H1 (cell line): ENCODE measurements around the gene CITED4. TPM values are rescaled to one million over a fixed set of nuclear protein-coding genes. Genes with fewer than 3 reads are reported as not detected.

Source experiments
- CTCF ChIA-PET: fragments of 300-600 bp; sonication (Branson Sonifier 250); formaldehyde crosslinking; loops from one replicate; lab custom pipeline; 2021; ENCODE audit not compliant: partially characterized antibody; lab: Charles Lee
- POLR2A ChIA-PET: fragments of 300-600 bp; sonication (Branson Sonifier 250); formaldehyde crosslinking; loops from one replicate; lab custom pipeline; 2021; ENCODE audit warnings: inconsistent platforms; ENCODE audit not compliant: partially characterized antibody; lab: Charles Lee
- DNase-seq, 2 experiments: peaks; one replicate each; pipeline versions ENCODE4 v3.0.0 to v3.0.0-alpha.2; 2010 to 2022; ENCODE audit warnings: low spot score in 2 of 2, low read depth in 1 of 2, mixed read lengths in 1 of 2
- FAIRE-seq: peaks from 2 replicates; lab custom pipeline; 2011; peaks lifted over from hg19 to GRCh38; lab: Jason Lieb, UNC
- H2AFZ ChIP-seq: 2 replicates; pipeline ENCODE4 v1.8.1; 2012; ENCODE audit warnings: low read length, inconsistent platforms
- H2AK5ac ChIP-seq: 2 replicates; pipeline ENCODE4 v1.6.1; 2013; ENCODE audit warnings: low read depth, low read length
- H2BK120ac ChIP-seq: replicated peaks from 2 replicates; pipeline ENCODE3; 2013; ENCODE audit warnings: low read depth, low read length, inconsistent platforms
- H2BK12ac ChIP-seq: 2 replicates; pipeline ENCODE4 v1.6.1; 2013; ENCODE audit warnings: low read depth, low read length
- H2BK15ac ChIP-seq: 2 replicates; pipeline ENCODE4 v1.6.1; 2013; ENCODE audit warnings: low read length
- H2BK20ac ChIP-seq: 2 replicates; pipeline ENCODE4 v1.6.1; 2013; ENCODE audit warnings: low read length
- H2BK5ac ChIP-seq: 2 replicates; pipeline ENCODE4 v1.6.1; 2013; ENCODE audit warnings: low read depth, low read length
- H3K14ac ChIP-seq: 2 replicates; pipeline ENCODE4 v1.6.1; 2013; ENCODE audit warnings: inconsistent platforms; ENCODE audit not compliant: insufficient read length
- H3K18ac ChIP-seq: 2 replicates; pipeline ENCODE4 v1.6.1; 2013; ENCODE audit warnings: low read length; ENCODE audit errors: extremely low read depth
- H3K23ac ChIP-seq: 2 replicates; pipeline ENCODE4 v1.6.1; 2013; ENCODE audit warnings: inconsistent platforms; ENCODE audit not compliant: insufficient read length
- H3K23me2 ChIP-seq: 2 replicates; pipeline ENCODE4 v1.6.1; 2013; ENCODE audit warnings: low read depth, low read length
- H3K27ac ChIP-seq: 2 replicates; pipeline ENCODE4 v1.6.1; 2011; ENCODE audit warnings: low read depth, low read length, inconsistent platforms
- H3K27me3 ChIP-seq, 4 experiments: replicated peaks in 1 of 4; 1 replicate in 1 of 4; 2 replicates in 3 of 4; pipeline versions ENCODE4 v1.6.1 to v1.8.1; 2011 to 2013; ENCODE audit warnings: low read length in 3 of 4, mild to moderate bottlenecking in 3 of 4, inconsistent platforms in 2 of 4, mixed read lengths in 2 of 4, moderate library complexity in 1 of 4; ENCODE audit not compliant: control insufficient read depth in 3 of 4, insufficient read depth in 3 of 4; ENCODE audit errors: extremely low read depth in 1 of 4
- H3K36me3 ChIP-seq, 4 experiments: 2 replicates each; pipeline versions ENCODE4 v1.6.1 to v1.8.1; 2011 to 2013; ENCODE audit warnings: mild to moderate bottlenecking in 4 of 4, low read length in 3 of 4, moderate library complexity in 2 of 4, control low read depth in 1 of 4, inconsistent platforms in 1 of 4; ENCODE audit not compliant: insufficient read depth in 4 of 4, control insufficient read depth in 2 of 4
- H3K4ac ChIP-seq: replicated peaks from 2 replicates; pipeline ENCODE3; 2013; ENCODE audit warnings: low read length, low read depth, mixed read lengths, inconsistent platforms; ENCODE audit not compliant: insufficient read length
- H3K4me1 ChIP-seq, 4 experiments: replicated peaks in 1 of 4; 1 replicate in 1 of 4; 2 replicates in 3 of 4; pipeline versions ENCODE4 v1.6.1 to v1.8.1; 2011 to 2013; ENCODE audit warnings: low read length in 3 of 4, inconsistent platforms in 2 of 4, mixed read lengths in 1 of 4; ENCODE audit not compliant: insufficient read depth in 4 of 4, control insufficient read depth in 3 of 4
- H3K4me2 ChIP-seq, 2 experiments: 2 replicates each; pipeline versions ENCODE4 v1.6.1 to v1.8.1; 2011 to 2013; ENCODE audit warnings: low read depth in 2 of 2, low read length in 2 of 2, control low read depth in 1 of 2, inconsistent platforms in 1 of 2, mild to moderate bottlenecking in 1 of 2; ENCODE audit not compliant: insufficient read depth in 1 of 2
- H3K4me3 ChIP-seq, 4 experiments: fragments of 200-600, 300-600 bp in 1 of 4; sonication (generic), shearing (Covaris generic), sonication (Bioruptor Twin) in 1 of 4; 2 replicates each; pipeline versions ENCODE4 v1.5.1 to v1.8.1; 2011 to 2016; ENCODE audit warnings: low read length in 4 of 4, low read depth in 3 of 4, control low read depth in 2 of 4, inconsistent platforms in 2 of 4, mild to moderate bottlenecking in 2 of 4, mixed read lengths in 1 of 4, moderate library complexity in 1 of 4; ENCODE audit not compliant: insufficient read depth in 2 of 4; ENCODE audit errors: extremely low read depth in 1 of 4
- H3K56ac ChIP-seq: replicated peaks from 2 replicates; pipeline ENCODE3; 2013; ENCODE audit warnings: low read depth, mild to moderate bottlenecking, mixed read lengths, low read length, inconsistent platforms; ENCODE audit not compliant: insufficient read length
- H3K79me1 ChIP-seq: 2 replicates; pipeline ENCODE4 v1.6.1; 2013; ENCODE audit warnings: low read depth, low read length, control low read depth
- H3K79me2 ChIP-seq, 2 experiments: 2 replicates each; pipeline versions ENCODE4 v1.6.1 to v1.8.1; 2012 to 2013; ENCODE audit warnings: low read length in 2 of 2, mild to moderate bottlenecking in 2 of 2, inconsistent platforms in 1 of 2; ENCODE audit not compliant: insufficient read depth in 2 of 2, control insufficient read depth in 1 of 2
- H3K9ac ChIP-seq, 4 experiments: replicated peaks in 1 of 4; 1 replicate in 1 of 4; 2 replicates in 3 of 4; pipeline versions ENCODE4 v1.6.1 to v1.8.1; 2011 to 2013; ENCODE audit warnings: low read depth in 3 of 4, low read length in 3 of 4, control low read depth in 2 of 4, mild to moderate bottlenecking in 2 of 4, moderate library complexity in 2 of 4, inconsistent platforms in 1 of 4; ENCODE audit errors: extremely low read depth in 1 of 4
- H3K9me3 ChIP-seq, 2 experiments: 2 replicates each; pipeline versions ENCODE4 v1.6.1 to v1.8.1; 2012 to 2013; ENCODE audit warnings: mild to moderate bottlenecking in 2 of 2, moderate library complexity in 2 of 2, control low read depth in 1 of 2, inconsistent platforms in 1 of 2, low read depth in 1 of 2, low read length in 1 of 2, mixed read lengths in 1 of 2; ENCODE audit not compliant: insufficient read depth in 2 of 2
- H4K20me1 ChIP-seq, 2 experiments: replicated peaks in 1 of 2; 2 replicates each; pipeline versions ENCODE3 to v1.8.1; 2011 to 2013; ENCODE audit warnings: inconsistent platforms in 2 of 2, low read length in 2 of 2, mild to moderate bottlenecking in 1 of 2; ENCODE audit not compliant: insufficient read depth in 2 of 2, control insufficient read depth in 1 of 2
- H4K5ac ChIP-seq: 2 replicates; pipeline ENCODE4 v1.6.1; 2013; ENCODE audit warnings: low read length, low read depth, mixed read lengths, inconsistent platforms; ENCODE audit not compliant: insufficient read length
- H4K8ac ChIP-seq: 2 replicates; pipeline ENCODE4 v1.8.0; 2013; ENCODE audit warnings: mild to moderate bottlenecking, moderate library complexity, low read length, inconsistent platforms; ENCODE audit not compliant: insufficient read depth; ENCODE audit errors: extremely low read depth
- H4K91ac ChIP-seq: replicated peaks from 2 replicates; pipeline ENCODE3; 2013; ENCODE audit warnings: low read length, mixed read lengths, inconsistent platforms; ENCODE audit not compliant: insufficient read length
- ASH2L ChIP-seq: fragments of 200-600, 300-600 bp; sonication (generic); IDR thresholded peaks from one replicate; pipeline ENCODE4 v1.7.1; 2017; ENCODE audit warnings: low read length
- CBX8 ChIP-seq: fragments of 300-800, 300-1000 bp; sonication (generic); IDR thresholded peaks from 2 replicates; pipeline ENCODE4 v1.7.1; 2016; ENCODE audit warnings: low read depth, low read length, borderline replicate concordance
- CHD2 ChIP-seq: IDR thresholded peaks from 2 replicates; pipeline ENCODE4 v1.6.1; 2012; ENCODE audit warnings: low read length, improper control_type of control experiment
- EP300 ChIP-seq, 2 experiments: IDR thresholded peaks; 1 replicate in 1 of 2; 2 replicates in 1 of 2; pipeline ENCODE4 v1.6.1; 2011 to 2012; ENCODE audit warnings: low read depth in 2 of 2, low read length in 2 of 2, mild to moderate bottlenecking in 2 of 2, borderline replicate concordance in 1 of 2, inconsistent platforms in 1 of 2, moderate library complexity in 1 of 2
- GABPA ChIP-seq: IDR thresholded peaks from 2 replicates; pipeline ENCODE4 v1.6.1; 2011; ENCODE audit warnings: mild to moderate bottlenecking, low read length, moderate library complexity, borderline replicate concordance; ENCODE audit not compliant: insufficient read depth
- KDM1A ChIP-seq: fragments of 200-600, 300-600 bp; sonication (generic); IDR thresholded peaks from 2 replicates; pipeline ENCODE4 v1.7.1; 2016; ENCODE audit warnings: mild to moderate bottlenecking, low read length, borderline replicate concordance
- RBBP5 ChIP-seq: IDR thresholded peaks from 2 replicates; pipeline ENCODE4 v1.7.1; 2012; ENCODE audit warnings: low read depth, mild to moderate bottlenecking, inconsistent platforms, low read length, moderate library complexity, borderline replicate concordance
- SP1 ChIP-seq: IDR thresholded peaks from 2 replicates; pipeline ENCODE4 v1.6.1; 2011; ENCODE audit warnings: low read depth, low read length
- TAF1 ChIP-seq: IDR thresholded peaks from 2 replicates; pipeline ENCODE4 v1.6.1; 2011; ENCODE audit warnings: mild to moderate bottlenecking, low read depth, low read length
- TAF7 ChIP-seq: optimal IDR thresholded peaks from 2 replicates; pipeline ENCODE3; 2011; ENCODE audit warnings: low read depth, mild to moderate bottlenecking, inconsistent platforms, low read length, moderate library complexity, borderline replicate concordance
- TBP ChIP-seq: IDR thresholded peaks from 2 replicates; pipeline ENCODE4 v1.6.1; 2011; ENCODE audit warnings: low read depth, low read length, improper control_type of control experiment
- TEAD4 ChIP-seq: IDR thresholded peaks from 2 replicates; pipeline ENCODE4 v1.6.1; 2012; ENCODE audit warnings: low read depth, low read length, inconsistent platforms, mixed read lengths
- WGBS, 2 experiments: shearing (Covaris generic) in 1 of 2; methylation state at CpG; one replicate each; pipeline versions ENCODE4 v1.1.6 to v1.1.7; 2013 to 2015; ENCODE audit warnings: low lambda C conversion rate in 2 of 2, mixed read lengths in 2 of 2, inconsistent platforms in 1 of 2, low coverage in 1 of 2, missing lambda C conversion rate in 1 of 2; ENCODE audit not compliant: insufficient replicate concordance in 2 of 2, insufficient coverage in 1 of 2, insufficient read length in 1 of 2; ENCODE audit errors: extremely low coverage in 1 of 2, missing lambda C conversion rate in 1 of 2; 5-methylcytosine and 5-hydroxymethylcytosine counted together
- polyA plus RNA-seq, 7 experiments: library from polyadenylated mRNA; depleted of rRNA in 3 of 7; stranded (reverse) in 5 of 7; unstranded in 2 of 7; fragments of >200 nt in 5 of 7; fragments of 200-250 nt in 2 of 7; gene quantifications; 1 replicate in 5 of 7; 2 replicates in 1 of 7; 4 replicates in 1 of 7; pipeline versions ENCODE4 v1.2.1 to v1.2.3, GENCODE V29; 2011 to 2013; ENCODE audit warnings: missing spikeins in 2 of 7, mixed read lengths in 2 of 7
- total RNA-seq: library from RNA; stranded (reverse); fragmentation: NEBNext Ultra II Directional; extraction: Animal tissue kit (Norgen Biotek cat#: 25700); gene quantifications from 2 replicates; pipeline ENCODE4 v1.2.1, GENCODE V29; 2021

Gene CITED4
- total and polyA plus RNA-seq, 2 of the 8 experiments (the other 6 are each of a cell fraction or from before 2014, with no cell fraction given): 5.4 to 16.3 TPM

GRCh38 chr1:40899230-40899870 lies 37.2 kb upstream of the CITED4 start:
- H2AK5ac ChIP-seq: peak overlapping the region; percentile 55; the same call in 1 of the 2 replicates
- H3K79me1 ChIP-seq: no peaks in the 10 kb centered on the region
- FAIRE-seq (no peak), DNase-seq (peak in 1 of 2 experiments; percentile 50)
- peak overlapping the region; percentile 2; the same call in 1 of the 2 replicates for H2BK5ac ChIP-seq
- H3K27ac ChIP-seq: no peak overlapping the region
- peak overlapping the region; percentile 86; the same call in 1 of the 2 replicates for H2BK20ac ChIP-seq
- TF ChIP-seq CBX8: no peak
- peak; percentile 34; the same call in 1 of the 2 replicates for TF ChIP-seq CHD2
- TF ChIP-seq GABPA: no peak
- TF ChIP-seq RBBP5: 0 out of 2 replicates have a peak, but pooled peaks have one; percentile 85
- peak; percentile 89 for TF ChIP-seq ASH2L
- peak; percentile 93 for TF ChIP-seq TEAD4
- TF ChIP-seq TAF1: no peak
- no peak for TF ChIP-seq TAF7
- TF ChIP-seq SP1: peak; percentile 94
- no peak for TF ChIP-seq TBP
- TF ChIP-seq KDM1A: peak; percentile 35; the same call in 1 of the 2 replicates
- TF ChIP-seq EP300 (IDR thresholded peaks at IDR 0.05; ENCODE audit: borderline replicate concordance in 1 of 2, low read depth in 2 of 2, low read length in 2 of 2): peak in 1 of 2 experiments; percentile 35; a peak in 1 of 3 replicates
- H4K20me1 ChIP-seq: no peaks in the 10 kb centered on the region
- no peak overlapping the region for H3K56ac ChIP-seq
- H3K9me3 ChIP-seq: peaks cover 4 to 9% of the 10 kb centered on the region in 2 experiments; a peak in 3 of 4 replicates
- H2BK120ac ChIP-seq: no peak overlapping the region
- H3K4me2 ChIP-seq: peak overlapping the region; percentile 8 to 35; a peak in 2 of 4 replicates
- no peak overlapping the region for H4K5ac ChIP-seq
- H3K14ac ChIP-seq: no peak overlapping the region
- WGBS, 2 experiments: 68% methylated on average over 2 of the region's 2 CpGs; no CpG with 5 or more reads in 1 of the 2 experiments
- CTCF ChIA-PET: interaction anchor here (0.8 to 1.8 kb wide), 7 partner anchors 19 to 125 kb away, joined by 3 to 6 read pairs (median 3); no protein-coding TSS in a partner anchor
- POLR2A ChIA-PET: interaction anchor here (0.7 to 1.0 kb wide), 2 partner anchors 49 to 81 kb away, joined by 4 to 7 read pairs; partner anchors contain the start of gene CTPS1
- peaks cover 0 to 8% (median 0%) of the 10 kb centered on the region in 4 experiments; a peak in 3 of 7 replicates for H3K4me1 ChIP-seq
- H3K23me2 ChIP-seq: no peaks in the 10 kb centered on the region
- no peak overlapping the region for H4K8ac ChIP-seq
- peak overlapping the region; percentile 56 for H4K91ac ChIP-seq
- H3K4me3 ChIP-seq: no peak overlapping the region
- H3K36me3 ChIP-seq: no peaks in the 10 kb centered on the region
- H3K79me2 ChIP-seq: no peaks in the 10 kb centered on the region
- H3K9ac ChIP-seq: no peak overlapping the region
- peak overlapping the region; percentile 8 for H3K4ac ChIP-seq
- no peak overlapping the region for H2BK15ac ChIP-seq
- H3K27me3 ChIP-seq: no peaks in the 10 kb centered on the region
- peak overlapping the region; percentile 15; the same call in 1 of the 2 replicates for H3K18ac ChIP-seq
- peak overlapping the region; percentile 81; the same call in 1 of the 2 replicates for H2BK12ac ChIP-seq
- H2AFZ ChIP-seq: no peak overlapping the region
- H3K23ac ChIP-seq: no peak overlapping the region
